ENCODE measurements around the gene SIRT5. TPM values are rescaled to one million over a fixed set of nuclear protein-coding genes. Genes with fewer than 3 reads are reported as not detected.

Gene SIRT5
- total and polyA plus RNA-seq, 5 donors from 2014 or later, result 8.2 to 12.5 (median 10.1) TPM

- Mint-ChIP-seq H3K4me3 (peak overlapping the region; percentile 67 to 99 (median 77)), H3K27me3 (peaks cover 18% of the 10 kb centered on the region), H3K27ac (peak overlapping the region in 1 of 3 donors; percentile 95), H3K36me3 (peaks cover 9% of the 10 kb centered on the region), H3K4me1 (peaks cover 9 to 35% (median 24%) of the 10 kb centered on the region in 4 donors), H3K9me3 (no peaks in the 10 kb centered on the region)
- Histone ChIP-seq H3K27me3 (ENCODE audit: control insufficient read depth, insufficient read depth, low read length) (no peaks in the 10 kb centered on the region), H3K36me3 (ENCODE audit: control insufficient read depth, insufficient read depth, low read length) (peaks cover 10% of the 10 kb centered on the region), H3K27ac (ENCODE audit: insufficient read depth, low read length, poor library complexity, severe bottlenecking) (no peak overlapping the region), H3K4me3 (ENCODE audit: low read depth, low read length) (no peak overlapping the region), H3K9me3 (ENCODE audit: control insufficient read depth in 2 of 2, low read length in 2 of 2) (no peaks in the 10 kb centered on the region), H3K4me1 (ENCODE audit: control insufficient read depth, insufficient read depth, low read length, poor library complexity, severe bottlenecking) (peaks cover 5% of the 10 kb centered on the region)
- no peak for ATAC-seq (ENCODE audit: low read depth in 2 of 2)
- no peak for DNase-seq
These were observed 1.6 kb downstream of the SIRT5 start for GRCh38 chr6:13576017-13576416.

- no peak overlapping the region for H3K27ac Mint-ChIP-seq
- H3K4me3 ChIP-seq (ENCODE audit: low read depth, low read length), result no peak overlapping the region
- H3K9me3 Mint-ChIP-seq, result no peaks in the 10 kb centered on the region
- no peaks in the 10 kb centered on the region for H3K27me3 ChIP-seq (ENCODE audit: control insufficient read depth, insufficient read depth, low read length)
- DNase-seq (no peak), ATAC-seq (ENCODE audit: low read depth in 2 of 2) (no peak)
- H3K36me3 Mint-ChIP-seq, result peaks cover 13% of the 10 kb centered on the region
- H3K4me1 ChIP-seq (ENCODE audit: control insufficient read depth, insufficient read depth, low read length, poor library complexity, severe bottlenecking), result peaks cover 5% of the 10 kb centered on the region
- H3K4me1 Mint-ChIP-seq, result peaks cover 13 to 32% (median 21%) of the 10 kb centered on the region in 4 donors
- H3K27me3 Mint-ChIP-seq, result peaks cover 12% of the 10 kb centered on the region
- H3K27ac ChIP-seq (ENCODE audit: insufficient read depth, low read length, poor library complexity, severe bottlenecking), result no peak overlapping the region
- H3K4me3 Mint-ChIP-seq, result peak overlapping the region in 1 of 4 donors; percentile 7
- no peaks in the 10 kb centered on the region for H3K9me3 ChIP-seq (ENCODE audit: control insufficient read depth in 2 of 2, low read length in 2 of 2)
- peaks cover 15% of the 10 kb centered on the region for H3K36me3 ChIP-seq (ENCODE audit: control insufficient read depth, insufficient read depth, low read length)
These were observed 3.5 kb downstream of the SIRT5 start for GRCh38 chr6:13577926-13578325.

GRCh38 chr6:13579911-13580310 lies 5.5 kb downstream of the SIRT5 start:
- no peak for ATAC-seq (ENCODE audit: low read depth in 2 of 2)

GRCh38 chr6:13581700-13582229 lies 7.4 kb downstream of the SIRT5 start:
- H3K4me3 Mint-ChIP-seq, result no peak overlapping the region
- H3K9me3 Mint-ChIP-seq, result no peaks in the 10 kb centered on the region
- Histone ChIP-seq H3K27me3 (ENCODE audit: control insufficient read depth, insufficient read depth, low read length) (no peaks in the 10 kb centered on the region), H3K27ac (ENCODE audit: insufficient read depth, low read length, poor library complexity, severe bottlenecking) (no peak overlapping the region), H3K4me1 (ENCODE audit: control insufficient read depth, insufficient read depth, low read length, poor library complexity, severe bottlenecking) (no peaks in the 10 kb centered on the region), H3K36me3 (ENCODE audit: control insufficient read depth, insufficient read depth, low read length) (peaks cover 18% of the 10 kb centered on the region), H3K4me3 (ENCODE audit: low read depth, low read length) (no peak overlapping the region), H3K9me3 (ENCODE audit: control insufficient read depth in 2 of 2, low read length in 2 of 2) (no peaks in the 10 kb centered on the region)
- DNase-seq, result no peak
- no peak overlapping the region for H3K27ac Mint-ChIP-seq
- no peak for ATAC-seq (ENCODE audit: low read depth in 2 of 2)
- no peaks in the 10 kb centered on the region for H3K27me3 Mint-ChIP-seq
- peaks cover 0 to 12% (median 7%) of the 10 kb centered on the region in 4 donors for H3K4me1 Mint-ChIP-seq
- H3K36me3 Mint-ChIP-seq, result peaks cover 38% of the 10 kb centered on the region

More at GRCh38 chr6:13579911-13580310, 5.5 kb downstream of the SIRT5 start:
- no peaks in the 10 kb centered on the region for H3K27me3 ChIP-seq (ENCODE audit: control insufficient read depth, insufficient read depth, low read length)
- H3K4me1 Mint-ChIP-seq, result peaks cover 12 to 22% (median 16%) of the 10 kb centered on the region in 4 donors
- H3K4me3 Mint-ChIP-seq, result no peak overlapping the region
- peaks cover 24% of the 10 kb centered on the region for H3K36me3 Mint-ChIP-seq
- peaks cover 15% of the 10 kb centered on the region for H3K36me3 ChIP-seq (ENCODE audit: control insufficient read depth, insufficient read depth, low read length)
- no peak overlapping the region for H3K27ac Mint-ChIP-seq
- no peaks in the 10 kb centered on the region for H3K9me3 ChIP-seq (ENCODE audit: control insufficient read depth in 2 of 2, low read length in 2 of 2)
- no peak overlapping the region for H3K27ac ChIP-seq (ENCODE audit: insufficient read depth, low read length, poor library complexity, severe bottlenecking)
- no peaks in the 10 kb centered on the region for H3K4me1 ChIP-seq (ENCODE audit: control insufficient read depth, insufficient read depth, low read length, poor library complexity, severe bottlenecking)
- H3K9me3 Mint-ChIP-seq, result no peaks in the 10 kb centered on the region
- H3K4me3 ChIP-seq (ENCODE audit: low read depth, low read length), result no peak overlapping the region
- DNase-seq, result no peak
- H3K27me3 Mint-ChIP-seq, result peaks cover 2% of the 10 kb centered on the region

GRCh38 chr6:13586603-13587542 lies 12.5 kb downstream of the SIRT5 start:
- Mint-ChIP-seq H3K4me1 (peaks cover 0 to 5% (median 4%) of the 10 kb centered on the region in 4 donors), H3K9me3 (no peaks in the 10 kb centered on the region), H3K27ac (no peak overlapping the region), H3K27me3 (no peaks in the 10 kb centered on the region), H3K4me3 (no peak overlapping the region), H3K36me3 (peaks cover 42% of the 10 kb centered on the region)
- no peak for DNase-seq
- ATAC-seq (ENCODE audit: low read depth in 2 of 2), result no peak
- H3K9me3 ChIP-seq (ENCODE audit: control insufficient read depth in 2 of 2, low read length in 2 of 2), result no peaks in the 10 kb centered on the region
- no peaks in the 10 kb centered on the region for H3K27me3 ChIP-seq (ENCODE audit: control insufficient read depth, insufficient read depth, low read length)
- H3K4me1 ChIP-seq (ENCODE audit: control insufficient read depth, insufficient read depth, low read length, poor library complexity, severe bottlenecking), result no peaks in the 10 kb centered on the region
- H3K4me3 ChIP-seq (ENCODE audit: low read depth, low read length), result no peak overlapping the region
- no peak overlapping the region for H3K27ac ChIP-seq (ENCODE audit: insufficient read depth, low read length, poor library complexity, severe bottlenecking)
- H3K36me3 ChIP-seq (ENCODE audit: control insufficient read depth, insufficient read depth, low read length), result peaks cover 25% of the 10 kb centered on the region

- Histone ChIP-seq H3K4me1 (ENCODE audit: control insufficient read depth, insufficient read depth, low read length, poor library complexity, severe bottlenecking) (no peaks in the 10 kb centered on the region), H3K9me3 (ENCODE audit: control insufficient read depth in 2 of 2, low read length in 2 of 2) (no peaks in the 10 kb centered on the region), H3K27me3 (ENCODE audit: control insufficient read depth, insufficient read depth, low read length) (no peaks in the 10 kb centered on the region), H3K27ac (ENCODE audit: insufficient read depth, low read length, poor library complexity, severe bottlenecking) (no peak overlapping the region), H3K4me3 (ENCODE audit: low read depth, low read length) (no peak overlapping the region), H3K36me3 (ENCODE audit: control insufficient read depth, insufficient read depth, low read length) (peaks cover 26% of the 10 kb centered on the region)
- Mint-ChIP-seq H3K27me3 (no peaks in the 10 kb centered on the region), H3K9me3 (no peaks in the 10 kb centered on the region), H3K4me1 (peaks cover 0 to 9% (median 4%) of the 10 kb centered on the region in 4 donors), H3K27ac (no peak overlapping the region), H3K4me3 (no peak overlapping the region), H3K36me3 (peaks cover 35% of the 10 kb centered on the region)
- DNase-seq, result no peak
- no peak for ATAC-seq (ENCODE audit: low read depth in 2 of 2)
These were observed 15.4 kb downstream of the SIRT5 start for GRCh38 chr6:13589801-13590200.

GRCh38 chr6:13590574-13591153 lies 16.3 kb downstream of the SIRT5 start:
- H3K27me3 Mint-ChIP-seq, result no peaks in the 10 kb centered on the region
- Histone ChIP-seq H3K4me3 (ENCODE audit: low read depth, low read length) (no peak overlapping the region), H3K36me3 (ENCODE audit: control insufficient read depth, insufficient read depth, low read length) (peaks cover 29% of the 10 kb centered on the region), H3K4me1 (ENCODE audit: control insufficient read depth, insufficient read depth, low read length, poor library complexity, severe bottlenecking) (no peaks in the 10 kb centered on the region), H3K9me3 (ENCODE audit: control insufficient read depth in 2 of 2, low read length in 2 of 2) (no peaks in the 10 kb centered on the region), H3K27me3 (ENCODE audit: control insufficient read depth, insufficient read depth, low read length) (no peaks in the 10 kb centered on the region), H3K27ac (ENCODE audit: insufficient read depth, low read length, poor library complexity, severe bottlenecking) (no peak overlapping the region)
- H3K4me1 Mint-ChIP-seq, result peaks cover 0 to 13% (median 4%) of the 10 kb centered on the region in 4 donors
- ATAC-seq (ENCODE audit: low read depth in 2 of 2) (no peak), DNase-seq (no peak)
- H3K4me3 Mint-ChIP-seq, result no peak overlapping the region
- no peak overlapping the region for H3K27ac Mint-ChIP-seq
- peaks cover 34% of the 10 kb centered on the region for H3K36me3 Mint-ChIP-seq
- H3K9me3 Mint-ChIP-seq, result no peaks in the 10 kb centered on the region
